ENCODE measurements around the gene CYP39A1.

The CYP39A1 gene

GRCh38 chr6:46509981-46510510 is 142.6 kb downstream of the CYP39A1 start:
- no peak for TF ChIP-seq CTCF (IDR thresholded peaks at IDR 0.05; ENCODE audit: insufficient read depth, missing control alignments)
- FAIRE-seq (no peak), DNase-seq (ENCODE audit: insufficient read length, low spot score) (no peak)

DNA sequence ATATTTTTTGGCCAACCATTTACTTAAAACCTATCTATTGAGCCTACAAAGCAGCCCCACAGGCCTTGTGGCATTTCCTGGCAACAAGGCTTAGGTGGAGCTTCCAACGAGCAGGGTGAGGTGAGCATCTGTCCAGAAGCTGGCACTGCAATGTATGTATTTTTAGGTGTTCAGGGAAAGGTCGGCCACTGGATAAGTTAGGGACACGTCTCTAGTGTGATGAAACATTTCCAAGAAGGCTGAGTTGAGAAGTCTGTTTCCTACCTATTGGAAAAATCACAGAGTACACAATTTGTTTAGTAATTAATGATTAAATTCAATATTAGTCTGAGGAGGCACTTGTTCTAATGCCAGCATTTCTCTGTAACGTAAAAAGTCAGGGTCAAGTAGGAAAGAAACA is 143.6 kb downstream of the CYP39A1 start:
- DNase-seq (ENCODE audit: insufficient read length, low spot score): no peak
- TF ChIP-seq CTCF (IDR thresholded peaks at IDR 0.05; ENCODE audit: insufficient read depth, missing control alignments): no peak
- no peak for FAIRE-seq

DNA sequence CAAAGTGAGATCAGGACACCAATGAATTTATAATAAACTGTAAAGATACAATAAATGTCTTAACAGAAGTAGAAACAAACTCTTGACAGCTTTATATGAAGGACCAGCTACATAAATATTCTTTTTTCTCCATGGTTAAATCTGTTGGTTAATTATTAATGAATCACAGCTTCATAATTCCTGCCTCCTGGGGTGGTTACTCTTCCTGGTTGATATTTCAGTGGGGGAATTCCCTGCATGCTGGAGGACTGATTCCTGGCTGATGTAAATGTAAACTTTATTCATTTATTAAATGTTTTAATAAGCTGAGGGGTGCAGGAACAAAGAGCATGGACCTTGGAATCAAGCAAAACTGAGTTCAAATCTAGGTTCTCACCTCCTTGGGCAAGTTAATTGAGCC is 145.2 kb downstream of the CYP39A1 start:
- DNase-seq (ENCODE audit: insufficient read length, low spot score) (no peak), FAIRE-seq (no peak)
- no peak for TF ChIP-seq CTCF (IDR thresholded peaks at IDR 0.05; ENCODE audit: insufficient read depth, missing control alignments)

- TF ChIP-seq CTCF (IDR thresholded peaks at IDR 0.05; ENCODE audit: insufficient read depth, missing control alignments): no peak
- DNase-seq (ENCODE audit: insufficient read length, low spot score) (no peak), FAIRE-seq (no peak)
These were observed 146.7 kb downstream of the CYP39A1 start for GRCh38 chr6:46505693-46506512.

- DNase-seq (ENCODE audit: insufficient read length, low spot score): no peak
- no peak for FAIRE-seq
- no peak for TF ChIP-seq CTCF (IDR thresholded peaks at IDR 0.05; ENCODE audit: insufficient read depth, missing control alignments)
These were observed 148.4 kb downstream of the CYP39A1 start for GRCh38 chr6:46504242-46504641.

DNA sequence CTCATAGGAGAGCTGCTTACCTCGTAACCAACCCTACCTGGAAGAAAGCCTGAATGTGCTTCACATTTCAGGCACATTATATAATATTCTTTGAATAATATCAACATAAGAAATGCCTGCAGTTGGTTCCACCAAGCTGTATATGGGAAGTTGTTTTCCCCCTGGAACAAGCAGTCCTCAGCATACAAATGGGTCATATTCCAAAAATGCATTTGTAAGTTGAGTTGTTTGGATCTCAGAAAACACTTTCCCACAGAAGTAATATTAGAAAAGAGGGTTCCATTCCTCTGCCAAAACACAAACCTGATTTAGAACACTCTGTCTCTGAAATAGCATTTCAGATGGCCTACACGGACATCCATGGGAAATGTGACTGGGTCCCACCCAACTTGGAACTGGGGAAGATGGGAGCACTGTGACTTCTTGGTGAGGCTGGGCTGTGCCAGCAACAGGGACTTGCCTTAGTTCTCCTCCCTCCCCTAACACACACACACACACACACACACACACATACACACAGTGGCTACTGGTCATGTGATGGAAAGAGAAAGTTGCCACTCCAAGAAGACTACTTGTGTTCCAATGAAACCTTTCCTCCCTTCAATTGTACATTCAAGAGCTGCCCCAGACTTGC is 150.0 kb downstream of the CYP39A1 start:
- DNase-seq (ENCODE audit: insufficient read length, low spot score): no peak
- no peak for TF ChIP-seq CTCF (IDR thresholded peaks at IDR 0.05; ENCODE audit: insufficient read depth, missing control alignments)
- FAIRE-seq: no peak
